ENCODE results near the gene CFL1.

- TF ChIP-seq CTCF (conservative IDR thresholded peaks at IDR 0.05; ENCODE audit: low read length), result no peak
- TF ChIP-seq EZH2phosphoT487 (IDR thresholded peaks at IDR 0.05; ENCODE audit: borderline replicate concordance), result no peak
These were observed 3.8 kb downstream of the CFL1 start for GRCh38 chr11:65854161-65854592.
